Measurements from ENCODE around the gene MEIOB.

- TF ChIP-seq, protein P1, sequence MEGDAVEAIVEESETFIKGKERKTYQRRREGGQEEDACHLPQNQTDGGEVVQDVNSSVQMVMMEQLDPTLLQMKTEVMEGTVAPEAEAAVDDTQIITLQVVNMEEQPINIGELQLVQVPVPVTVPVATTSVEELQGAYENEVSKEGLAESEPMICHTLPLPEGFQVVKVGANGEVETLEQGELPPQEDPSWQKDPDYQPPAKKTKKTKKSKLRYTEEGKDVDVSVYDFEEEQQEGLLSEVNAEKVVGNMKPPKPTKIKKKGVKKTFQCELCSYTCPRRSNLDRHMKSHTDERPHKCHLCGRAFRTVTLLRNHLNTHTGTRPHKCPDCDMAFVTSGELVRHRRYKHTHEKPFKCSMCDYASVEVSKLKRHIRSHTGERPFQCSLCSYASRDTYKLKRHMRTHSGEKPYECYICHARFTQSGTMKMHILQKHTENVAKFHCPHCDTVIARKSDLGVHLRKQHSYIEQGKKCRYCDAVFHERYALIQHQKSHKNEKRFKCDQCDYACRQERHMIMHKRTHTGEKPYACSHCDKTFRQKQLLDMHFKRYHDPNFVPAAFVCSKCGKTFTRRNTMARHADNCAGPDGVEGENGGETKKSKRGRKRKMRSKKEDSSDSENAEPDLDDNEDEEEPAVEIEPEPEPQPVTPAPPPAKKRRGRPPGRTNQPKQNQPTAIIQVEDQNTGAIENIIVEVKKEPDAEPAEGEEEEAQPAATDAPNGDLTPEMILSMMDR (IDR thresholded peaks at IDR 0.05), result no peak
- TF ChIP-seq POLR2A (IDR thresholded peaks at IDR 0.05), result no peak
These were observed 1.4 kb downstream of the MEIOB start for GRCh38 chr16:1870365-1871082.

Data from right lobe of liver (tissue), 4 donors.